ENCODE measurements around the gene EPS8L2.

DNA sequence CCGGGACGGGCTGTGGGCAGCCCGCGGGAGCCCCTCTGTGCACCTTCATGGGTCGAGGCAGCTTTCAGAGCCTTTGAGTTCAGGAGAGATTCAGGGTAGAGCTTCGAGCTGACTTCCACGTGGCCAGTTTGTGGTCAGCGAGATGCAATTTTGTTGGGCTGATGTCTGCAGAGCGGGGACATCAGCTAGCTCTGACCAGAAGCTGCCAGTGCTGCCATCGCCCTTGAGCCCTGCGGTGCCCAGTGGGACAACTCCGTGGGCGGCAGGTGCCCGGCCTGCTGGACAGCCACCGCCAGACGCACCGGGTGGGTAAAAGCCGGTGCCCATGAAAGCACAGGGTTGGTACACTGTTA is 42.0 kb downstream of the EPS8L2 start:
- TF ChIP-seq, protein P1, sequence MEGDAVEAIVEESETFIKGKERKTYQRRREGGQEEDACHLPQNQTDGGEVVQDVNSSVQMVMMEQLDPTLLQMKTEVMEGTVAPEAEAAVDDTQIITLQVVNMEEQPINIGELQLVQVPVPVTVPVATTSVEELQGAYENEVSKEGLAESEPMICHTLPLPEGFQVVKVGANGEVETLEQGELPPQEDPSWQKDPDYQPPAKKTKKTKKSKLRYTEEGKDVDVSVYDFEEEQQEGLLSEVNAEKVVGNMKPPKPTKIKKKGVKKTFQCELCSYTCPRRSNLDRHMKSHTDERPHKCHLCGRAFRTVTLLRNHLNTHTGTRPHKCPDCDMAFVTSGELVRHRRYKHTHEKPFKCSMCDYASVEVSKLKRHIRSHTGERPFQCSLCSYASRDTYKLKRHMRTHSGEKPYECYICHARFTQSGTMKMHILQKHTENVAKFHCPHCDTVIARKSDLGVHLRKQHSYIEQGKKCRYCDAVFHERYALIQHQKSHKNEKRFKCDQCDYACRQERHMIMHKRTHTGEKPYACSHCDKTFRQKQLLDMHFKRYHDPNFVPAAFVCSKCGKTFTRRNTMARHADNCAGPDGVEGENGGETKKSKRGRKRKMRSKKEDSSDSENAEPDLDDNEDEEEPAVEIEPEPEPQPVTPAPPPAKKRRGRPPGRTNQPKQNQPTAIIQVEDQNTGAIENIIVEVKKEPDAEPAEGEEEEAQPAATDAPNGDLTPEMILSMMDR (IDR thresholded peaks at IDR 0.05) = no peak
- TF ChIP-seq POLR2A (IDR thresholded peaks at IDR 0.05) = no peak
